ENCODE measurements around the gene UACA.

UACA gene

GRCh38 chr15:70628549-70628896 is 134.8 kb downstream of the UACA start:
- POLR2A ChIA-PET: interaction anchor here (0.6 kb wide), 1 partner anchor 12 kb away, joined by 3 read pairs; no protein-coding TSS in a partner anchor
- TF ChIP-seq LEF1 (IDR thresholded peaks at IDR 0.05; ENCODE audit: borderline replicate concordance): no peak
- TF ChIP-seq CTBP1 (IDR thresholded peaks at IDR 0.05; ENCODE audit: borderline replicate concordance): no peak
- TF ChIP-seq ZNF384 (IDR thresholded peaks at IDR 0.05): no peak
- TF ChIP-seq L3MBTL2 (conservative IDR thresholded peaks at IDR 0.05): no peak
- no peak for TF ChIP-seq HDGF (IDR thresholded peaks at IDR 0.05; ENCODE audit: borderline replicate concordance)
- TF ChIP-seq TARDBP (IDR thresholded peaks at IDR 0.05): no peak
- no peak for TF ChIP-seq BHLHE40 (IDR thresholded peaks at IDR 0.05; ENCODE audit: borderline replicate concordance)
- no peak for TF ChIP-seq FOXM1 (IDR thresholded peaks at IDR 0.05; ENCODE audit: borderline replicate concordance)
- TF ChIP-seq NFRKB (IDR thresholded peaks at IDR 0.05): no peak
- CTCF ChIA-PET: no interaction called here
- no peak for DNase-seq (ENCODE audit: extremely low spot score)

GRCh38 chr15:70627734-70628548 is 135.4 kb downstream of the UACA start:
- no peak for DNase-seq (ENCODE audit: extremely low spot score)
- ChIA-PET POLR2A (interaction anchor here (0.6 kb wide), 1 partner anchor 11 kb away, joined by 3 read pairs; no protein-coding TSS in a partner anchor), CTCF (interaction anchor here (0.5 to 1.2 kb wide), 4 partner anchors 9 to 74 kb away, joined by 3 to 4 read pairs (median 3); no protein-coding TSS in a partner anchor)
- no peak for TF ChIP-seq PKNOX1 (IDR thresholded peaks at IDR 0.05)
- TF ChIP-seq HDGF (IDR thresholded peaks at IDR 0.05; ENCODE audit: borderline replicate concordance): no peak
- no peak for TF ChIP-seq ELF4 (IDR thresholded peaks at IDR 0.05)
- TF ChIP-seq LEF1 (IDR thresholded peaks at IDR 0.05; ENCODE audit: borderline replicate concordance): no peak
- no peak for TF ChIP-seq BHLHE40 (IDR thresholded peaks at IDR 0.05; ENCODE audit: borderline replicate concordance)
- no peak for TF ChIP-seq ARNT (IDR thresholded peaks at IDR 0.05)
- no peak for TF ChIP-seq TARDBP (IDR thresholded peaks at IDR 0.05)
- no peak for TF ChIP-seq FOXM1 (IDR thresholded peaks at IDR 0.05; ENCODE audit: borderline replicate concordance)
- no peak for TF ChIP-seq L3MBTL2 (conservative IDR thresholded peaks at IDR 0.05)
- no peak for TF ChIP-seq NFRKB (IDR thresholded peaks at IDR 0.05)
- TF ChIP-seq SUZ12 (IDR thresholded peaks at IDR 0.05): no peak
- TF ChIP-seq CTBP1 (IDR thresholded peaks at IDR 0.05; ENCODE audit: borderline replicate concordance): no peak
- no peak for TF ChIP-seq SP1 (IDR thresholded peaks at IDR 0.05)
- no peak for TF ChIP-seq FOXA1 (IDR thresholded peaks at IDR 0.05)
- no peak for TF ChIP-seq FOXK2 (IDR thresholded peaks at IDR 0.05)
- no peak for TF ChIP-seq ZNF384 (IDR thresholded peaks at IDR 0.05)

DNA sequence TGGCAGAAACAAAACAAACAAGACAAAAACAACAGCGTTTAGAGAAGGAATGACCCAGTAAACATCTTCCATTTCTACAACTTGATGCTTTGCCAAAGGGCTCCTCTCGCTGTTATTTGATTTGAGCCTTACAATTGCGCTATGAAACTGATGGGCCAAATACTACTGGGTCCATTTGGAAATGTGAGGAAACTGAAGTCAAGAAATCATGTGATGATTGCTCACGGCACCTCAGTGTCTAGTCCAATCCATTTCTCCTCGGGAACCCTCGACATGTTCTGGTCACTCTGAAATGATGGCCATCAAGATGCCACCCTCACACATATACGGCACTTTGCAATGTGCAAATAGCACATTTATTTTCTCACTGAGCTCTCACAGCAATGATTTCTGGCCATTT is 136.0 kb downstream of the UACA start:
- DNase-seq (ENCODE audit: extremely low spot score): no peak
- ChIA-PET CTCF (interaction anchor here (0.5 to 1.2 kb wide), 4 partner anchors 9 to 75 kb away, joined by 3 to 4 read pairs (median 3); no protein-coding TSS in a partner anchor), POLR2A (no interaction called here)
- TF ChIP-seq ZNF384 (IDR thresholded peaks at IDR 0.05) (no peak), ARNT (IDR thresholded peaks at IDR 0.05) (no peak), BHLHE40 (IDR thresholded peaks at IDR 0.05; ENCODE audit: borderline replicate concordance) (no peak), FOXA1 (IDR thresholded peaks at IDR 0.05) (no peak), SP1 (IDR thresholded peaks at IDR 0.05) (no peak), SUZ12 (IDR thresholded peaks at IDR 0.05) (no peak), FOXK2 (IDR thresholded peaks at IDR 0.05) (no peak), L3MBTL2 (conservative IDR thresholded peaks at IDR 0.05) (no peak), LEF1 (IDR thresholded peaks at IDR 0.05; ENCODE audit: borderline replicate concordance) (no peak), HDGF (IDR thresholded peaks at IDR 0.05; ENCODE audit: borderline replicate concordance) (no peak), PKNOX1 (IDR thresholded peaks at IDR 0.05) (no peak), CTBP1 (IDR thresholded peaks at IDR 0.05; ENCODE audit: borderline replicate concordance) (no peak), NFRKB (IDR thresholded peaks at IDR 0.05) (no peak), TARDBP (IDR thresholded peaks at IDR 0.05) (no peak), FOXM1 (IDR thresholded peaks at IDR 0.05; ENCODE audit: borderline replicate concordance) (no peak), ELF4 (IDR thresholded peaks at IDR 0.05) (no peak)

- ChIA-PET CTCF (no interaction called here), POLR2A (no interaction called here)
- no peak for TF ChIP-seq L3MBTL2 (conservative IDR thresholded peaks at IDR 0.05)
- no peak for TF ChIP-seq ELF4 (IDR thresholded peaks at IDR 0.05)
- TF ChIP-seq PKNOX1 (IDR thresholded peaks at IDR 0.05): no peak
- no peak for TF ChIP-seq BHLHE40 (IDR thresholded peaks at IDR 0.05; ENCODE audit: borderline replicate concordance)
- TF ChIP-seq HDGF (IDR thresholded peaks at IDR 0.05; ENCODE audit: borderline replicate concordance): no peak
- TF ChIP-seq ZNF384 (IDR thresholded peaks at IDR 0.05): no peak
- no peak for TF ChIP-seq CTBP1 (IDR thresholded peaks at IDR 0.05; ENCODE audit: borderline replicate concordance)
- TF ChIP-seq NFRKB (IDR thresholded peaks at IDR 0.05): no peak
- no peak for TF ChIP-seq ARNT (IDR thresholded peaks at IDR 0.05)
- no peak for TF ChIP-seq FOXM1 (IDR thresholded peaks at IDR 0.05; ENCODE audit: borderline replicate concordance)
- TF ChIP-seq FOXK2 (IDR thresholded peaks at IDR 0.05): no peak
- TF ChIP-seq SUZ12 (IDR thresholded peaks at IDR 0.05): no peak
- TF ChIP-seq FOXA1 (IDR thresholded peaks at IDR 0.05): no peak
- TF ChIP-seq TARDBP (IDR thresholded peaks at IDR 0.05): no peak
- no peak for TF ChIP-seq SP1 (IDR thresholded peaks at IDR 0.05)
- no peak for TF ChIP-seq LEF1 (IDR thresholded peaks at IDR 0.05; ENCODE audit: borderline replicate concordance)
- no peak for DNase-seq (ENCODE audit: extremely low spot score)
Observed at GRCh38 chr15:70625438-70625837, 137.9 kb downstream of the UACA start.

DNA sequence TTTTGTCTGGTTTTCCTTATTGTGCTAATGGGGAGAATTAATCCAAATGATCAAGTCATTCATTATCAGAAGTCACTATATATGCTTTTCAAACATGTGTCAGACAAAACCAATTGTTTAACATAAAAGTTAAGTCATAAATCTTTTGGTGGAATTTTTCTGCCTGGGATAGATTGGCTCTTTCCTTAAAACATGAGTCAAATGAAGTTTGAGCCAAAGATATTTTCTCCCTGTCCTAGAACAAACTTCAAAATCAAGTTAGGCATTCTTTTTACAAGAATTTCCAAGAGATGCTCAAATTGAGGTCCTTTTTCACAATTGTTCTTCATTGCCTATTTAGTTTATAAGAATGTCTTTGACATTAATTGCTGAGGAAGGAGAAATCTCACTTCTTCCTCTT is 138.3 kb downstream of the UACA start:
- POLR2A ChIA-PET: no interaction called here

More for the DNA sequence above, 138.3 kb downstream of the UACA start:
- no peak for DNase-seq (ENCODE audit: extremely low spot score)
- no peak for TF ChIP-seq LEF1 (IDR thresholded peaks at IDR 0.05; ENCODE audit: borderline replicate concordance)
- TF ChIP-seq FOXA1 (IDR thresholded peaks at IDR 0.05): no peak
- no peak for TF ChIP-seq ARNT (IDR thresholded peaks at IDR 0.05)
- no peak for TF ChIP-seq SUZ12 (IDR thresholded peaks at IDR 0.05)
- TF ChIP-seq PKNOX1 (IDR thresholded peaks at IDR 0.05): no peak
- no peak for TF ChIP-seq L3MBTL2 (conservative IDR thresholded peaks at IDR 0.05)
- no peak for TF ChIP-seq HDGF (IDR thresholded peaks at IDR 0.05; ENCODE audit: borderline replicate concordance)
- TF ChIP-seq CTBP1 (IDR thresholded peaks at IDR 0.05; ENCODE audit: borderline replicate concordance): no peak
- no peak for TF ChIP-seq FOXM1 (IDR thresholded peaks at IDR 0.05; ENCODE audit: borderline replicate concordance)
- no peak for TF ChIP-seq SP1 (IDR thresholded peaks at IDR 0.05)
- TF ChIP-seq ELF4 (IDR thresholded peaks at IDR 0.05): no peak
- no peak for TF ChIP-seq TARDBP (IDR thresholded peaks at IDR 0.05)
- TF ChIP-seq BHLHE40 (IDR thresholded peaks at IDR 0.05; ENCODE audit: borderline replicate concordance): no peak
- no peak for TF ChIP-seq FOXK2 (IDR thresholded peaks at IDR 0.05)
- no peak for TF ChIP-seq NFRKB (IDR thresholded peaks at IDR 0.05)
- TF ChIP-seq ZNF384 (IDR thresholded peaks at IDR 0.05): no peak
- CTCF ChIA-PET: no interaction called here

All from HEK293T (cell line).